Trophoblast cell (in vitro differentiated cells and primary cell): ENCODE data around the gene LNPK.

ENCODE experiments used
- DNase-seq, 2 donors: peaks; one replicate each; pipeline ENCODE4 v3.0.0-alpha.2; 2016
- H2AFZ ChIP-seq: 2 replicates; pipeline ENCODE4 v1.6.1; 2013; ENCODE audit warnings: low read length, moderate library complexity, mild to moderate bottlenecking; ENCODE audit not compliant: insufficient read depth, poor library complexity
- H2AK5ac ChIP-seq: 2 replicates; pipeline ENCODE4 v1.6.1; 2013; ENCODE audit warnings: mild to moderate bottlenecking, low read length
- H2BK120ac ChIP-seq: 2 replicates; pipeline ENCODE4 v1.6.1; 2013; ENCODE audit warnings: low read length, mild to moderate bottlenecking, moderate library complexity; ENCODE audit not compliant: insufficient read depth, poor library complexity
- H2BK12ac ChIP-seq: 2 replicates; pipeline ENCODE4 v1.6.1; 2013; ENCODE audit warnings: mild to moderate bottlenecking, low read length, moderate library complexity
- H2BK5ac ChIP-seq: 2 replicates; pipeline ENCODE4 v1.6.1; 2013; ENCODE audit warnings: low read length, low read depth, moderate library complexity, mild to moderate bottlenecking; ENCODE audit not compliant: poor library complexity
- H3K14ac ChIP-seq: 2 replicates; pipeline ENCODE4 v1.6.1; 2013; ENCODE audit warnings: mild to moderate bottlenecking, low read length
- H3K18ac ChIP-seq: 2 replicates; pipeline ENCODE4 v1.6.1; 2013; ENCODE audit warnings: mild to moderate bottlenecking, low read length
- H3K23ac ChIP-seq: 2 replicates; pipeline ENCODE4 v1.6.1; 2013; ENCODE audit warnings: low read length
- H3K27ac ChIP-seq: 2 replicates; pipeline ENCODE4 v1.5.1; 2013; ENCODE audit warnings: low read depth, mild to moderate bottlenecking, inconsistent platforms, low read length, moderate library complexity
- H3K27me3 ChIP-seq: 2 replicates; pipeline ENCODE4 v1.6.1; 2013; ENCODE audit warnings: inconsistent platforms, mild to moderate bottlenecking, low read length, moderate library complexity; ENCODE audit not compliant: insufficient read depth
- H3K36me3 ChIP-seq, 2 experiments: 1 replicate in 1 of 2; 2 replicates in 1 of 2; pipeline ENCODE4 v1.6.1; 2013; ENCODE audit warnings: low read length in 2 of 2, mild to moderate bottlenecking in 2 of 2, moderate library complexity in 1 of 2; ENCODE audit not compliant: insufficient read depth in 2 of 2, control insufficient read depth in 1 of 2
- H3K4ac ChIP-seq: 2 replicates; pipeline ENCODE4 v1.6.1; 2013; ENCODE audit warnings: low read depth, mild to moderate bottlenecking, low read length, moderate library complexity
- H3K4me1 ChIP-seq, 2 experiments: 1 replicate in 1 of 2; 2 replicates in 1 of 2; pipeline ENCODE4 v1.6.1; 2013; ENCODE audit warnings: low read length in 2 of 2, mild to moderate bottlenecking in 2 of 2, moderate library complexity in 1 of 2; ENCODE audit not compliant: insufficient read depth in 2 of 2, control insufficient read depth in 1 of 2
- H3K4me2 ChIP-seq: 2 replicates; pipeline ENCODE4 v1.6.1; 2013; ENCODE audit warnings: inconsistent platforms, mild to moderate bottlenecking, low read length, moderate library complexity
- H3K4me3 ChIP-seq: 2 replicates; pipeline ENCODE4 v1.5.1; 2013; ENCODE audit warnings: mild to moderate bottlenecking, low read depth, low read length, inconsistent platforms
- H3K79me1 ChIP-seq: one replicate; pipeline ENCODE4 v1.6.1; 2013; ENCODE audit warnings: low read length
- H3K79me2 ChIP-seq: 2 replicates; pipeline ENCODE4 v1.6.1; 2013; ENCODE audit warnings: low read length, mild to moderate bottlenecking; ENCODE audit not compliant: control insufficient read depth, insufficient read depth, poor library complexity
- H3K9ac ChIP-seq: 2 replicates; pipeline ENCODE4 v1.6.1; 2013; ENCODE audit warnings: mild to moderate bottlenecking, low read length
- H3K9me3 ChIP-seq: 2 replicates; pipeline ENCODE4 v1.6.1; 2013; ENCODE audit warnings: low read depth, mild to moderate bottlenecking, control low read depth, inconsistent platforms, low read length; ENCODE audit not compliant: insufficient read depth
- H4K12ac ChIP-seq: 2 replicates; pipeline ENCODE4 v1.6.1; 2013; ENCODE audit warnings: low read depth, mild to moderate bottlenecking, low read length, moderate library complexity
- H4K8ac ChIP-seq: 2 replicates; pipeline ENCODE4 v1.6.1; 2013; ENCODE audit warnings: low read depth, mild to moderate bottlenecking, low read length, moderate library complexity
- H4K91ac ChIP-seq: one replicate; pipeline ENCODE4 v1.6.1; 2013; ENCODE audit warnings: low read depth, mild to moderate bottlenecking, low read length, moderate library complexity
- WGBS: extraction: QIAGEN DNeasy Blood & Tissue Kit; methylation state at CpG from one replicate; pipeline ENCODE4 v1.1.7; 2013; ENCODE audit warnings: missing lambda C conversion rate; ENCODE audit not compliant: insufficient read length, insufficient coverage; ENCODE audit errors: extremely low coverage; 5-methylcytosine and 5-hydroxymethylcytosine counted together

The LNPK gene

DNA sequence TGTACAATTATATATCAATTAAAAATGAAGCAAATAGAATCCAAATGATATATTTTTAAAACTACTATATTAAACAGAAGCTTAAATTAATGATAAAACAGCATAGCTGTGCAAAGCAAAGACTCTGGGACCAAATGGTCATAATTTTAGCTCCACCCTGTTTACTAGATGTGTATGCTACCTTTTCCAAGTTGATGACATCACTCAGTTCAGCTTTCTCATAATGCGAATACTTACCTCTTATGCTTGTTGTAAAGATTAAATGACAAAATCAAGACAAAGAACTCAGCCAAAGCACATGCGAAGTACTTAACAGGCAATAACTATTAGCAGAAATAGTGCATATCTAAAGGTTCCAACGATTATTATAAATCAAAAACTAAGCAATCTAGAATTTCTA lies 51.6 kb downstream of the LNPK start:
- Histone ChIP-seq H3K14ac (no peak overlapping the region), H4K12ac (no peak overlapping the region), H3K27ac (no peak overlapping the region), H3K23ac (no peak overlapping the region), H3K4me1 (no peaks in the 10 kb centered on the region), H2BK12ac (no peak overlapping the region), H2BK5ac (no peak overlapping the region), H2AFZ (no peak overlapping the region), H3K4ac (no peak overlapping the region), H3K18ac (no peak overlapping the region), H3K4me2 (no peak overlapping the region), H3K79me1 (no peaks in the 10 kb centered on the region), H4K8ac (no peak overlapping the region), H3K79me2 (no peaks in the 10 kb centered on the region), H3K27me3 (no peaks in the 10 kb centered on the region), H2BK120ac (no peak overlapping the region), H3K9me3 (no peaks in the 10 kb centered on the region), H3K36me3 (no peaks in the 10 kb centered on the region), H4K91ac (no peak overlapping the region), H3K4me3 (no peak overlapping the region), H2AK5ac (no peak overlapping the region), H3K9ac (no peak overlapping the region)
- WGBS = no CpG with 5 or more reads among the region's 3 CpGs
- DNase-seq = no peak

DNA sequence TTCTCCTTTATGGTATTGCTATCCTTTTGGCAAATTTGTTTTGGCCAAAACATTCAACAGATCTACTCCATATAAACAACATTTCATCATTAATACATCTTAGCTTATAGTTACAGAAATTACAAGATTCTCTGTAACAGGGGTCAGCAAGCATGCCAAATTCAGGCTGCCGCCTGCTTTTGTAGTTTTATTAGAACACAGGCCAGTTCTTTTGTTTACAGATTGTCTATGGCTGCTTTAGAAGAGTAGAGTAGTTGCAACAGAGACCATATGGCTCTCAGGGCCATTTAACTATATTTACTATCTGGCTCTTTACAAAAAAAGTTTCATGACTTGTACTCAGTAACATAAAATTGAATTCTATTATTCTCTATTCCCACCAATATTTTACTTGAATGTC lies 53.9 kb downstream of the LNPK start:
- no peaks in the 10 kb centered on the region for H3K4me1 ChIP-seq
- H2AFZ ChIP-seq = no peak overlapping the region
- no peak overlapping the region for H3K4ac ChIP-seq
- H4K91ac ChIP-seq = no peak overlapping the region
- no peak overlapping the region for H4K12ac ChIP-seq
- no peak overlapping the region for H2BK120ac ChIP-seq
- H3K27ac ChIP-seq = no peak overlapping the region
- no peak overlapping the region for H3K14ac ChIP-seq
- no peak overlapping the region for H3K4me2 ChIP-seq
- no peak overlapping the region for H3K9ac ChIP-seq
- no peak overlapping the region for H2BK12ac ChIP-seq
- H3K9me3 ChIP-seq = no peaks in the 10 kb centered on the region
- WGBS = no CpG with 5 or more reads among the region's 1 CpG
- H3K27me3 ChIP-seq = no peaks in the 10 kb centered on the region
- H3K36me3 ChIP-seq = peaks cover 0 to 2% of the 10 kb centered on the region in 2 experiments
- no peaks in the 10 kb centered on the region for H3K79me1 ChIP-seq
- no peak overlapping the region for H3K18ac ChIP-seq
- no peak for DNase-seq
- H3K4me3 ChIP-seq = no peak overlapping the region
- no peak overlapping the region for H2AK5ac ChIP-seq
- no peak overlapping the region for H3K23ac ChIP-seq
- H2BK5ac ChIP-seq = no peak overlapping the region
- H4K8ac ChIP-seq = no peak overlapping the region
- H3K79me2 ChIP-seq = no peaks in the 10 kb centered on the region

DNA sequence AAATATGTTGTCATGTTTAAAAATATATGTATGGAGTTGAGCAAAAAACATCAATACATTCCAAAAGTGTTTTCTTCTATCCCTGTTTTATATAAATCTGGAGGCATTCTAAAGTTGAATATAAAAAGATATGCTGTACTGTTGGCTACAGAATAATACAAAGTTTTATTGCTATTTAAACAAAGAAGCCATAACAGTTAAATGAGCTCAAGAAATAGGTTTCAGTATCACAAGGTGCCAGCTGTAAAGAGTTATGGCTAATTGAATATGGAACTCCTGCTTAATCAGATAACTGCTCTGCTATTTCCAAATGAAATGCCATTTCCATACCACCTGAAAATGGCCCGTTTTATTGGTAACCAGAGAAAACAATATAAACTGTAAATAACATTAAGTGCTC lies 55.0 kb downstream of the LNPK start:
- Histone ChIP-seq H3K9me3 (no peaks in the 10 kb centered on the region), H2BK5ac (no peak overlapping the region), H4K8ac (no peak overlapping the region), H3K27ac (no peak overlapping the region), H2AFZ (no peak overlapping the region), H3K27me3 (no peaks in the 10 kb centered on the region), H3K23ac (no peak overlapping the region), H3K4ac (no peak overlapping the region), H3K4me2 (no peak overlapping the region), H2BK120ac (no peak overlapping the region), H3K9ac (no peak overlapping the region), H3K4me1 (no peaks in the 10 kb centered on the region), H4K91ac (no peak overlapping the region), H4K12ac (no peak overlapping the region), H3K4me3 (no peak overlapping the region), H2AK5ac (no peak overlapping the region), H3K18ac (no peak overlapping the region), H3K14ac (no peak overlapping the region), H2BK12ac (no peak overlapping the region), H3K36me3 (peaks cover 0 to 2% of the 10 kb centered on the region in 2 experiments), H3K79me1 (no peaks in the 10 kb centered on the region), H3K79me2 (no peaks in the 10 kb centered on the region)
- WGBS = no CpG with 5 or more reads among the region's 1 CpG
- no peak for DNase-seq

DNA sequence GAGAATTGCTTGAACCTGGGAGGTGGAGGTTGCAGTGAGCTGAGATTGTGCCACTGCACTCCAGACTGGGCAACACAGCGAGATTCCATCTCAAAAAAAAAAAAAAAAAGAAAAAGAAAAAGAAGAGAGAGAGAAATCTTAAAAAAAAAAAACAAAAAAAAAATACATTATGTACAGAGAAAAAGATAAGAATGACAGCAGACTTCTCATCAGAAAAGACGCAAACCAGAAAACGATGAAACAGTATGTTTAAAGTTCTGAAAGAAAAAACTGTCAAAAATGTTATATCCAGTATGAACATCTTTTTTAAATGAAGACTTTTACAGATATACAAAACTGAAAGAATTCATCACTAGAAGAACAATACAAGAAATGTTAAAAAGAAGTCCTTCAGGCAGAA lies 60.4 kb downstream of the LNPK start:
- Histone ChIP-seq H3K18ac (no peak overlapping the region), H2BK12ac (no peak overlapping the region), H3K14ac (no peak overlapping the region), H3K4me2 (no peak overlapping the region), H3K27me3 (no peaks in the 10 kb centered on the region), H3K4me3 (no peak overlapping the region), H4K91ac (no peak overlapping the region), H3K4me1 (no peaks in the 10 kb centered on the region), H4K8ac (no peak overlapping the region), H3K4ac (no peak overlapping the region), H3K9ac (no peak overlapping the region), H2BK120ac (no peak overlapping the region), H2BK5ac (no peak overlapping the region), H2AFZ (no peak overlapping the region), H4K12ac (no peak overlapping the region), H3K79me2 (no peaks in the 10 kb centered on the region), H3K36me3 (peaks cover 0 to 2% of the 10 kb centered on the region in 2 experiments), H3K9me3 (no peaks in the 10 kb centered on the region), H3K27ac (no peak overlapping the region), H2AK5ac (no peak overlapping the region), H3K23ac (no peak overlapping the region), H3K79me1 (no peaks in the 10 kb centered on the region)
- no peak for DNase-seq
- no CpG with 5 or more reads among the region's 3 CpGs for WGBS
